SK-N-SH treated with all-trans-retinoic acid at 6 μM for 48 hours (cell line): Measurements from ENCODE around the gene SSC4D.

Experiments used
- ATAC-seq: fragments of 200-7000 bp; cut with Tn5 transposase; 3 replicates; pipeline ENCODE4 v1.9.1; 2020; ENCODE audit warnings: mild to moderate bottlenecking, moderate library complexity
- ARNTL ChIP-seq: fragments of 450-650 bp; formaldehyde crosslinking; IDR thresholded peaks from 2 replicates; pipeline ENCODE4 v1.5.0; 2020; ENCODE audit warnings: low read depth, mild to moderate bottlenecking, moderate library complexity, borderline replicate concordance
- BACH2 ChIP-seq: fragments of 250-450 bp; sonication (Bioruptor Pico); IDR thresholded peaks from 2 replicates; pipeline ENCODE4 v1.9.0; 2021; ENCODE audit warnings: mild to moderate bottlenecking, borderline replicate concordance
- CREB5 ChIP-seq: fragments of 250-450 bp; sonication (Bioruptor Pico); IDR thresholded peaks from 2 replicates; pipeline ENCODE4 v1.5.1; 2020; ENCODE audit warnings: low read depth, mild to moderate bottlenecking, moderate library complexity
- CSDC2 ChIP-seq: fragments of 250-450 bp; sonication (Bioruptor Pico); IDR thresholded peaks from 2 replicates; pipeline ENCODE4 v1.5.0; 2020; ENCODE audit warnings: mild to moderate bottlenecking, moderate library complexity
- ESRRG ChIP-seq: fragments of 250-450 bp; sonication (Bioruptor Pico); IDR thresholded peaks from 2 replicates; pipeline ENCODE4 v1.6.1; 2021; ENCODE audit warnings: mild to moderate bottlenecking
- GLIS3 ChIP-seq: fragments of 250-450 bp; sonication (Bioruptor Pico); IDR thresholded peaks from 2 replicates; pipeline ENCODE4 v1.5.0; 2020; ENCODE audit warnings: mild to moderate bottlenecking, moderate library complexity
- OSR1 ChIP-seq: fragments of 250-450 bp; sonication (Bioruptor Pico); IDR thresholded peaks from 2 replicates; pipeline ENCODE4 v1.8.0; 2022; ENCODE audit warnings: moderate library complexity, mild to moderate bottlenecking, inconsistent platforms
- POU6F1 ChIP-seq: fragments of 250-450 bp; sonication (Bioruptor Pico); IDR thresholded peaks from 2 replicates; pipeline ENCODE4 v1.8.0; 2021; ENCODE audit warnings: low read depth, mild to moderate bottlenecking, moderate library complexity, borderline replicate concordance
- RARB ChIP-seq: fragments of 250-450 bp; sonication (Bioruptor Pico); IDR thresholded peaks from 2 replicates; pipeline ENCODE4 v1.8.0; 2021; ENCODE audit warnings: mild to moderate bottlenecking, moderate library complexity
- SNAI2 ChIP-seq: fragments of 250-450 bp; sonication (Bioruptor Pico); IDR thresholded peaks from 2 replicates; pipeline ENCODE4 v1.5.0; 2020; ENCODE audit warnings: mild to moderate bottlenecking, moderate library complexity
- TOX ChIP-seq: fragments of 250-450 bp; sonication (Bioruptor Pico); IDR thresholded peaks from 2 replicates; pipeline ENCODE4 v1.8.0; 2021; ENCODE audit warnings: mild to moderate bottlenecking, moderate library complexity, borderline replicate concordance
- TSHZ2 ChIP-seq: fragments of 250-450 bp; sonication (Bioruptor Pico); IDR thresholded peaks from 2 replicates; pipeline ENCODE4 v1.5.0; 2020; ENCODE audit warnings: mild to moderate bottlenecking, moderate library complexity
- ZC3H10 ChIP-seq: fragments of 250-450 bp; sonication (Bioruptor Pico); IDR thresholded peaks from 2 replicates; pipeline ENCODE4 v1.5.1; 2021; ENCODE audit warnings: mild to moderate bottlenecking, moderate library complexity
- ZFP30 ChIP-seq: fragments of 450-650 bp; formaldehyde crosslinking; IDR thresholded peaks from 2 replicates; pipeline ENCODE4 v1.5.0; 2022; ENCODE audit warnings: mild to moderate bottlenecking, moderate library complexity
- ZNF565 ChIP-seq: fragments of 450-650 bp; formaldehyde crosslinking; conservative IDR thresholded peaks from 2 replicates; pipeline ENCODE4 v1.5.0; 2020; ENCODE audit warnings: low read depth, mild to moderate bottlenecking, moderate library complexity
- ZNF70 ChIP-seq: fragments of 450-650 bp; formaldehyde crosslinking; IDR thresholded peaks from 2 replicates; pipeline ENCODE4 v1.5.0; 2020; ENCODE audit warnings: mild to moderate bottlenecking, moderate library complexity
- ZNF8 ChIP-seq: fragments of 450-650 bp; formaldehyde crosslinking; IDR thresholded peaks from 2 replicates; pipeline ENCODE4 v1.5.0; 2020; ENCODE audit warnings: mild to moderate bottlenecking, moderate library complexity

The SSC4D gene

DNA sequence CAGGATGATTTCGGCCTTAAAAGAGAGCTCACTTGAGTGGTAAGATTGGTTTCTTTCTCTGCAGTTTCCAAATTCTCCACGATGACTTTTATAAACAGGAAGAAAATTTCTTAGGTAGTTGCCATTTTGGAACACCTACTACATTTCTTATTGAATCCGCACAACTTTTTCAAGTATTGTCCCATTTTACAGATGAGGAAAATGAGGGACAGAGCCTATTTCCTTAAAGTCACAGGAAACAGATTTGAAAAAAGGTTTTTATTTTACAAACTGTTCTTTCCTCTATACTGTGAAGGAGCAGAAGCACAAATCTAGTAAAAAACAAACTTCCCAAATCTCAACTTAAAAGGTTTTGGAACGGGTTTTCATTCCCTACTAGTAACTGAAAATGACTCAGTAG is 53.4 kb downstream of the SSC4D start:
- TF ChIP-seq OSR1 (CRISPR knock-in tag): no peak
- TF ChIP-seq, all 23 proteins: peak for 0
- no peak for ATAC-seq

DNA sequence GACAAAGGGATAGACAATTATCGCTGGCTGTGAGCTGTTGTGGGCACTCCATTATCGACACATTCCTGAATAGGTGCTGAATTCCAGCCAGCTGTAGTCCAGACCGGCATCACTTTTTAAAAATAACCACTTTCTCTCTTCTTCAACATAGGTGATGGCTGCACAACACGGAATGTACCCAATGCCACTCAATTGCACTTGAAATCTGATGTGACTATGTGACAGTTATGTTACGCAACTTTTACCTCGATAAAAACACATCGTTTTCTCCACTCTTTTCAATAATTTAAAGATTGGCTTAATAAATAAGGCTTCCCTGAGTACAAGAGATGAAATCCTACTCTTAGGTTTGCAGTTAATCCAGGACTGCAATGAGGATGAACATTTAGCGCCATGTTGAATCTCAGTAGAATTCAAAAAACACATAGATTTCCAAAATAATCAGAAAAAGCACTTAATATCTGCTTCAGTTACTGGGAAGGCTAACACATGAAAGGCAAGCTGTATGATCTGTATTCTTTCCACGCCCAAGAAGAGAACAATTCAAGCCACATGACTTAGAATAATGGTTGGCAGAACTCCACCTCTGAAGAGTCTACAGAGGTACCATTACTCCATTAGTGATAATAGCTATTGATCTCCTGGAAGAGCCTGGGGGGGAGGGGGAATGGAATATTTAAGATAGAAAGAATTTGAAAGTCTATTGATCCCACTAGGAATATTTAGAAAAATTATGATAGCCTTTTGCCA is 54.3 kb downstream of the SSC4D start:
- no peak for TF ChIP-seq GLIS3 (CRISPR knock-in tag)
- no peak for TF ChIP-seq ZNF565 (CRISPR knock-in tag)
- no peak for TF ChIP-seq ZFP30
- TF ChIP-seq ZC3H10: no peak
- TF ChIP-seq OSR1 (CRISPR knock-in tag): no peak
- TF ChIP-seq CREB5 (CRISPR knock-in tag): no peak
- no peak for TF ChIP-seq CSDC2 (CRISPR knock-in tag)
- ATAC-seq: no peak

DNA sequence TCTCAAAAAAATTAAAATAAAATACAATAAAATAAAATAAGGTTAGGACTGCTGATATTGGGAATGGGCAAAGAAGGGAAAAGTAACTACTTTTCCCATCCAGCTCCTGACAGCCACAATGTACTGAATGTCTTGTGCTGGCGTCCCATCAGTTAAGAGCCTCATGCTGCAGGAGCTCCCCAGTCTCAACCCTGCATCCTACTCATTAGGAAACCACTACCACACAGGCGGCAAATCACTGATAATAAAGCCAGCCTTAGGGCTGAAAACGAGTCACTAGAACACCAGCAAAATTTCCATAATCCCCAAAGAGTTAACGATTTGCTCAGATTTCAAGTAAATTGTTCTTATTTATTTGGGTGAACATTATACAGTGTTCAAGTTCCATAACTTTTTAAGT is 55.0 kb downstream of the SSC4D start:
- no peak for TF ChIP-seq POU6F1 (CRISPR knock-in tag)
- no peak for TF ChIP-seq CREB5 (CRISPR knock-in tag)
- TF ChIP-seq ZNF8 (CRISPR knock-in tag): no peak
- TF ChIP-seq ZNF70 (CRISPR knock-in tag): no peak
- TF ChIP-seq TSHZ2 (CRISPR knock-in tag): no peak
- no peak for TF ChIP-seq ESRRG (CRISPR knock-in tag)
- TF ChIP-seq ARNTL (CRISPR knock-in tag): no peak
- TF ChIP-seq TOX (CRISPR knock-in tag): no peak
- TF ChIP-seq SNAI2 (CRISPR knock-in tag): no peak
- no peak for TF ChIP-seq CSDC2 (CRISPR knock-in tag)
- no peak for ATAC-seq

DNA sequence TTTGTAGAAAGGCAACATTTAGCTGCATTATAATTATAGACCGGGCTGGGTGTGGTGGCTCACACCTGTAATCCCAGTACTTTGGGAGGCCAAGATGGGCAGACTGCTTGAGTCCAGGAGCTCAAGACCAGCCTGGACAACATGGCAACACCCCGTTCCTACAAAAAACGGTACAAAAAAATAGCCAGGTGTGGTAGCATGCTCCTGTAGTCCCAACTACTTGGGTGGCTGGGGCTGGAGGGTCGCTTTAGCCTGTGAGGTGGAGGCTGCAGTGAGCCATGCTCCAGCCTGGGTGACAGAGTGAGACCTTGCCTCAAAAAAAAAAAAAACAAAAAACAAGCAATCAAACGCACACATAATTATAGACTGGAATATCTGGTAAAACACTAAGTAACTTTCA is 55.8 kb downstream of the SSC4D start:
- no peak for ATAC-seq
- TF ChIP-seq BACH2 (CRISPR knock-in tag) (no peak), ZC3H10 (no peak), OSR1 (CRISPR knock-in tag) (no peak), POU6F1 (CRISPR knock-in tag) (no peak), TSHZ2 (CRISPR knock-in tag) (no peak), RARB (CRISPR knock-in tag) (no peak), ZNF565 (CRISPR knock-in tag) (no peak), CSDC2 (CRISPR knock-in tag) (no peak), CREB5 (CRISPR knock-in tag) (no peak)
